GM21723 (cell line): ENCODE data around the gene BGN.
A peak's percentile ranks its signal among the peaks of the same experiment; 100 is the strongest.

Source experiments
- ATAC-seq: cut with Tn5 transposase; IDR thresholded peaks from one replicate; pipeline ENCODE4 v1.9.1; 2021; ENCODE audit warnings: mild to moderate bottlenecking, moderate library complexity; ENCODE audit not compliant: unreplicated experiment

Gene BGN

DNA sequence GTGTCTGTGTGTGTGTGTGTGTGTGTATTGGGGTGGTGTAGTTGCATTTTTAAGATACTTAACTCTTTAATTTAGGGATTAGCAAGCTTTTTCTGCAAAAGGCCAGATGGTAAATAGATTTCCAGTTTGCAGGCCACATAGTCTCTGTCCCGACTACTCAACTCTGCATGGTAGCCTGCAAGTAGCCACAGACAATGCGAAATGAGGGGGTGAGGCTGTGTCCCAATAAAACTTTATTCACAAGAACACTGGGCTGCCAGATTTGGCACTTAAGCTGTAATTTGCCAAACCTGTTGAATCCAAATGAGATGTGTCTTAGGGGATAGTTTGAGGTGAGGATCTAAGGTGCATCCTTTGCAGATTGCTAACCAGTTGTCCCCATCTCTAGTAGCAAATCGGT, 29.5 kb downstream of the BGN start:
- ATAC-seq = no peak

DNA sequence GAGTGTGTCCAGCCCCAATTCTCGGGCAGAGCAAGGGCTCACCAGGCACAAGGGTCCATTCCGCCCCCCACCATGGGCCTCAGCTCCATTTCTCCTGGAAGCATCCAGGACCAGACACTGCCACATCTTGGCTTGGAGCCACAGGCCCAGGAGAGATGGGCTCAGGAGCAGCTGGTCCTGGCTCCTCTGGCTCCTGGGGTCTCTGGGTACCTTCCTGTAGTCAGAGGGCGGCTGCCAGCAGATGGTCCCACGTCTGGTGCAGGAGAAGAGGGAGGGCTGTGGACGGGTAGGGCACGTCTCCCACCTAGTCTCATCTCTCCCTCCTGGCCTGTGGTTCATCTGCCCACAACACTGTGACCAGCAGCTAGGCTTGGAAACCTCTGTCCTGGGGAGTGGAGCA, 30.7 kb downstream of the BGN start:
- no peak for ATAC-seq

DNA sequence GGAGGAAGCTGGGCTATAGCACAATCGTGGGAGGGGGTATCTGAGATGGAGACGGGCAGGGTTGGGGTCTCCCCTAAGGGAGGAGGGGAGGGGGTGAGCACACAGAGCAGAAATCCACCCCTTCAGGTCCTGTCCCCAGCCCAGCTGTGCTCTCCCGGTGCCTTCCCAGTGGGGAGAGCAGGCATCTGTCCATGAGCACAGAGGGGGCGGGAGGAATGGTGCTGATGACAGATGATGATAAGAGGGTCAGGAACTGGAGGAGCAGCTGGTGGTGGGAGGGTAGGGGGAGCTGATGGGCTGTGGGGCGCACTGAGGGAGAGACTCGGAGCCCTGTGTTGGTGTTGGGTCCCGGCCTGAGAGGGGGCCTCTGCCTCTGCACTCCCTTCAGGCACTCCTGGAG, 31.3 kb downstream of the BGN start:
- ATAC-seq = no peak

DNA sequence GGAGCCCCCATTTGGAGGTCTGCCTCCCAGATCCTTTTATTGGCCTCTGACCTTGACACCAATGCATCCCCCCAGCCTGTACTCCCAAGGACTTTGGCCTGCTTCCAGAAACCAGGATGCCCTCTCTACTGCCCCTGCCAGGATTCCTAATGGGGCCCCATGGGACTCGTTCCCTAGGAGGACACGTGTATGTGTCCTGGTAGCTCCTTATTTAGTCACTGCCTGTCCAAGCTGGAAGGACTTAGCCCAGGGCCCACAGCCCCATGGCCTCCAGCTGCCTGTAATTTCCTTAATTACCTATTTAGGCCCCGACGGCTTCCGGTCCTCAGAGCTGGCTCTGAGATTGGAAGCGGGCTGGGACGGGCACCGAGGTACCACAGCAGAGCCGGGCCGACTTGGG, 32.0 kb downstream of the BGN start:
- no peak for ATAC-seq

DNA sequence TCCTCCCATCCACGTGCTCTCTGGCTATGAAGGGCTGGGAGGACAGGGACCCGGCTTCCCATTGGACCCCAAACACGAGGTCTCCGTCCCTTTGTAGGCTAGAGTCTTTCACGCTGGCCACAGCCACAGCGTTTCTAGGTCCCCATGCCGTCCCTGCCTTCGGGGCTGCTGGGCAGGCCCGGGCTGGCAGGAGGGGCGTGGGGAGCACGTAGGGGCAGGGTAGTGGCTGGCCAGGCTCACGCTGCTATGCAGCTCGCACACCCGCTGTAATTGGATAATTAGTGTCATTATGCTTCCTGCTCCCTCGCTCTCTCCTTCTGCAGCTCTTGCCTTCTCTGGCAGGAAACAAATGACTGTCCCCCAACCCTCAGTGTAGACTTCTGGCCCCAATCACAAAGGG, 32.4 kb downstream of the BGN start:
- no peak for ATAC-seq

DNA sequence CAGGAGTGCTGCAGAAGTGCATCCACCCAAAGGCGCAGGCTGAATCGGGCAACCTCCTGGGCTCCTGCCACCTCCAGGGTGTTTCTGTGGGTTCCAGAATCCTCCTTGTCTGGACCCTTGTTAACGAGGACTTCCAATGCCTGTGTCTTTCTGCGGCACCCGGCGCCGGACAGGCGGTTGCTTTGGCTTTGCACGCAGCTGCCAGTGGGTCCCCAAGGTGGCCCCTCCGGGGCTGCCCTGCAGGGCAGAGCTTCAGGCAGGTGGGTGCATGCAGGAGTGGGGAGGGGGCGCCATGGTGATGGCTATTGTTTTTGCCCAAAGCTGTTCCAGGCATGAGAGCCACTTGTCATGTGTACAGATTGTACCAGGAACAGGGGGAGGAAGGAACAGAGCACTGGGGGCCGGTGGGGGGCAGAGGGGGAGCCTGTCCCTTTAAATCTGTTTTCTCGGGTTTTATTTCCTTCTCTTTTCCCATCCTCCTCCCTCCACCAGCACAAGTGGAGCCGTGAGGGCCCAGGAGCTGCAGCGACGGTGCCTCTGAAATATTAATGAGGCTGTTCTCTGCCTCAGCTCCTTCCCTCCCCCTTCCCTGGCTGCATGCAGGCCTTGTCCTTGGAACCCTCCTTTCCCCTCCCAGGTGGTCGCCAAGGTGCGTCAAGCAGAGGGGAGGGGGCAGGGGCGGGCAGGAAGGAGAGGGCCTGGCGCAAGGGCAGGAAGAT, 35.8 kb downstream of the BGN start:
- no peak for ATAC-seq

DNA sequence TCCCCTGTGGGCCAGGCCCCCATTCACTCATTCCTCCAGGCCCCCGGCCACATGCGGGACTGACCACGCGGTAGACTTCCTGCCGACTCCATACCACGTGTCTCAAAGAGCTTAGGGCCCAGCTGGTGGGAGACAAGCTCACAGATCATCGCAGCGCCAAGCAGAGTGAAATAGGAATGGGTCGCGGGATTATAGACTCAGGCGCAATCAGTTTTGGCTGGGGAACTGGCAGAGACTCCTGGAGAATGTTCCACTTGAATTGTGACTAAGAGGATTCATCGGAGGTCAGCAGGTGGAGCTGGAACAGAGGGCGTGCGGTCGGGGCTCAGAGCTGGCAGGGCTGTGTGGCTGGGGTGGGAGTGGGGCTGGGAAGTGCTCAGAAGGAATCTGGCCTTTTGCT, 38.3 kb downstream of the BGN start:
- no peak for ATAC-seq

DNA sequence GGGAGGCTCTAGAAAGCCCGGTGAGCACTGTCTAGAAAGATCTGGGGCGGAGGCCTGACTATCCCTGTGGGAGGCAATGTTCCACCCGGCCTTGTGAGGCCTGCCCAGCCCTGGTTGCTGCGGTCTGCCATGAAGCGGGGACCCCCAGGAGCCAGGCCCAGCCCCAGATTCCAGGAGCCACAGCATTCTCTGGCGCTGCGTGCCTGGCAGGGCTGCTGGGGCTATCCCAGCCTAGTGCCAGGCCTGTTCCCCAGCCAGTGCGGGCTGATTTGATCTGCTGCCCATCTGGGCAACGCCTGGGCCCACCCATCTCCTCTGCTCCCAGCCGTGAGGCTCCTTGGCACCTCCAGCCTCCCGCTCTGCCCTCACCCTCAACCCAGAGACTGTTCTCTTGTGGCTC, 42.3 kb downstream of the BGN start:
- no peak for ATAC-seq

DNA sequence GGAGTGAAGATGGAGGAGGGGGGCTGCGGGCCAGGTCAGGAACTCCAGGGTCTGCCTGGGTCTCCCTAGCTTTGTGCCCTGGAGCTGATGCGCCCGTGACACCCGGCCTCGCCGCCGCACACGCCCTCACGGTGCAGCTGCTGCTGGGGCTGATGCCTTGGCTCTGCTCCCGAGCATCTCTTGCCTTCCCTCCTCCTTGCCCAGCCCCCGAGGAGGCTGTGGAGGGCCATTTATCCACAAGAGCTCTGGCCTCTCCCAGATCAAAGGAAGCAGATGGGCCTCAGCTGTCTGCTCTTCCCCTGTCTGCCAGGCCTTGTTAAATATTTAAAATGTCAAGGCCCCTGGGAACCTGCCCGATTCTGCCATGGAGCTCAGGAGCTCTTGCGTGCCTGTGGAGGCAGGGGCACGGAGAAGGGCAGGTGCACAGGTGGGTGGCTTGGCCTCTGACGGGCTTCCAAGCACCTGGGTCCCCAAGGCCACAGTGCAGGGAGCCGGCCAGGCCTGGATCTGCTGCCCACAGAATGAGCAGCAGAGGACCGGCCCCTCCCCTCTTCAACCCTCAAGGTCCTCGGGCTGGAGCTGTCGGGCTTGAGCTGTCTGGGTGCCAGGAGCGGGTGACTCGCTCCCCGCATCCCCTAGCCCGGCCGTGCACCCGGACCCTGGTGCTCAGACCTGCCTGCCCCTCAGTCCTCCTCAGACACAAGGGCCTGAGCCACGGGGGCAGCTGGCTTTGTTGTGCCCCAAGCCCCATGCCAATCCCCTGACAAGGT, 42.9 kb downstream of the BGN start:
- no peak for ATAC-seq

DNA sequence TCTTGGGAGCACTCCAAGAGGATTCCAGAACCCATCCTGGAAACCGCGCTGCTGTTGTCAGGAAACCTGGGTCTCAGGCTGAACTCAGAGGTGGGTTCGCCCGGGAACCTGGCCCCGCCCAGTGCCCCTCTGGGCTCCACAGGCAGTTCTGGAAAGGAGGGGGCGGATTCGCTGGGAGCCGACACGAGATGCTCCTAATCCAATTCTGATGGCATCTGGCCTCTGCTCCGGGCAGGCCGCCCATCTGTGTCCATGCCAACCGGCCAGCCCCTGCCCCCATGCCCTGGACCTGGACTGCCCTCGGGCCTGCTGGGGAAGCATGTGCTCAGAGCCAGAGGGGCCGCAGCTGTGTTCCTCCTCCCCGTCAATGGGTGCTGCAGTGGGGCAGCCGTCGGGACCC, 43.6 kb downstream of the BGN start:
- no peak for ATAC-seq

DNA sequence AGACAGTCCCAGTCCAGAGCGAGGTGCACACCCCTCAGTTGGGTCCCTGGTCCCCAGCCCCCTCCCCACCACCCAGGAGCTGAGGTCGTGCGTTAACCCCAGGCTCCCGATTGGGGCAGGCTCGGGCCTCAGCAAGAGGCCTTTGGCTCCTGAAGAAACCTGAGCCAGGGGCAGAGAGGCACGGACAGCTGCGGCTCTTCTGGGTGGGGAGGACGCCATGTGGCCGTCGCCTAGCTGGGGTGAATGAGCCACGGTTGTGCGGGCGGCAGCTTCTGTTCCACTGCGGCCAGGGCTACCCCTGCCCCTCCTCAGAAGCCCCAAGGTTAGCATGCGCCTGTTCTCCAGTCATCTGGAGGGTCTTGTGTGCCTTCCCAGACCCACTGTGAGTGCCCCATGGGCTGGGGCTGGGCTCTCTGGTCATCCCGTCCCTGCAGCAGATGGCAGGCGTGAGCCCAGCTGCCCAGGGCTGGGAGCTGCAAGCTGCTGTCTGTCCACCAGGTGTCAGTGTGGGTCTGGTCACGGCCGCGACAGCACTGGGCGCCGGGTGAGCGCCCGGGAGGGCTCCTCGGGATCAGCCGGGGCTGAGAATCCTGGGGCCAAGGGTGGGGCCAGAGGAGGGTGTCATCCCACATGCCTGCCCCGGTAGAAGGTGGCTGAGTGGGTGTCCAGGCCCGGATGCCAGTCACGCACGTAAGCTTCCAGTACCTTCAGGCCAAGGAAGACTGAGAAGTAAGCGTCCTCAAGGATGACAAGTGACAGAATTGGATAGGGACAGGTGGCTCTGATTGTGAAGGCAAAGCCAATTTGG, 44.6 kb downstream of the BGN start:
- ATAC-seq = peak; percentile 80

DNA sequence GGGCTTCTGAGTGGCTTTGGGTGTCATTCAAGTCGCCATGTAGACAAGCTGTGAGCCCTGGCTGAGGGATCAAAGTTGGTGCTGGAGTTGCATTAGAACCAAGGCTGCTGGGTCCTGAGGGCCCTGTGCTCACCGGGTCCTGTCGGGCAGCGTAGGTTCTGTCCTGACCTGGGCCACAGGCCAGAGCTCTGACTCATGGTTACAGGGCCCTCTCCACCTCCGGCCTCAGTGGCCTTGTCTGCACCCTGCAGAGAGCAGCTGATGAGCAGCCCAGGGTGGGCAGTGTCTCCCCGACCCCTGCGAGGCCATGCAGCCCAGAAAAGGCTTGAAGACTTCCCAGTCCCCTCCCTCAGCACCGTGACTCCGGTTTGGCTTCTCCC, 45.2 kb downstream of the BGN start:
- no peak for ATAC-seq

DNA sequence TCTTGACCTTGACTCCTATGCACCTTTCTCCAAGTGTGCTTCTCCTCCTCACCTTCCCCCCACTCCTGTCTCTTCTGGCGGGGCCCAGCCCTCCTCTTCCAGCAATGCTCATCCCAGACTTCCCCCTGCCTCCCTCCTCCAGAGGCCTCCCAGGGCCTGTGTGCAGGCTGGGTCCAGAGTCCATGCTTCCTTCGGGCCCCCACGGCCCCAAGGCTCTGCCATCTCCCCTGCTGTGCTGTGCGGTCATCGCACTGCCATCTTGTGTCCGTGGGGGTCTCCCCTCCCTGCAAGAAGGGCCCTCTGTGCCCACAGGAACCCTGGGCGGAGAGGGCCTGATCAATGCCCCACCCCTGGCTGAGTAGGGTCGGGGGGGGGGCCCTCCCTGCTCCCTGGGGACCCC, 49.9 kb downstream of the BGN start:
- no peak for ATAC-seq

DNA sequence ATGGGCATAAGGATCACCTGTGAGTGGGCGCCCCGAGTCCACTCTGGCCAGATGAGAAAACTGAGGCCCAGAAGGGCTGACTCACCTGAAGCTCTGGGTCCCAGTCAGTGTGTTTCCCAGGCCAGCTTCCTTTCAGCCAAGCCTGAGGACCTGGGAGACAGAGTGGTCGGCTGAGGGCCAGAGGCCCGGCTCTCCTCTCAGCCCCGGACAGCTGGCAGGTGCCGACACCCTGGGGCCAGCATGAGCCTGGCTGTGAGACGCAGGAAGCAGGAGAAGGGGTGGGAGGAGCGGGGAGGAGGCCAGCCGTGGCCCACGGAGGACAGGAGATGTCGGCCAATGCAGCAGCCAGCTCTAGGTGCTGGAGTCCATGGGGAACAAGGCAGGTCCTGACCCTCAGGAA, 51.6 kb downstream of the BGN start:
- no peak for ATAC-seq

DNA sequence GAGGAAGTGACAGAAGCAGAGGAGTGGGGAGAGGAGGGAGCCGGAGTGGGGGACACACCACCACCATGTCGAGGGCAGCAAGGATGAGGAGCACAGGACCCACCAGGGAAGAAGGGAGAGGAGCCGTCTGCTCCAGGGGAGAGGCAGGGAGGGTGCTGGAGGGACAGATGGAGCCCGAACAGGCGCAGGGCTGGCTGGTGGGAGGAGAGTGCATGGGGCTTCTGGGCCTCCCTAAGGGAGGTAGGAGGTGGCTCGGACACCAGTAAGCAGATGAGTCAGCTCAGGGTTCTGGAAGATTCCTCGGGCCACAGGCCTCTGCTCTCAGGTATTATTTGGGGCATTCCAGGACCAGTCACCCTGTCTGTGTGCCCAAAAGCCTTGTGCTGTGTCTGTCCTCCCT, 52.4 kb downstream of the BGN start:
- no peak for ATAC-seq

DNA sequence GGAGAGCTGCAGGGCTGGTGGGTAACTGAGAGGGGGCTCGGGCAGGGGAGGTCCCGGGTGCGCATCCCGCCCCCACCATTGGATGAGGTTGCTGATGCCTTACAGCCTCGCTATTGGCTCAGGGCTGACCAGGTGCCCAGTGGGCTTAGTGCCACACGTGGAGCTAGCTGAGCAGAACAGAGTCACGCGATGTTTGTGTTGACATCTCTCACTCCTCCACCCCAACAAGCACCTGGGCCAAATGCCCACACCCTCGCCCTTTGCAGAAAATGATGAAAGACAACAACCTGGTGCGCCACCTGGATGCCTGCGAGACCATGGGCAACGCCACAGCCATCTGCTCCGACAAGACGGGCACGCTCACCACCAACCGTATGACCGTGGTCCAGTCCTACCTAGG, 54.5 kb downstream of the BGN start:
- ATAC-seq = no peak

DNA sequence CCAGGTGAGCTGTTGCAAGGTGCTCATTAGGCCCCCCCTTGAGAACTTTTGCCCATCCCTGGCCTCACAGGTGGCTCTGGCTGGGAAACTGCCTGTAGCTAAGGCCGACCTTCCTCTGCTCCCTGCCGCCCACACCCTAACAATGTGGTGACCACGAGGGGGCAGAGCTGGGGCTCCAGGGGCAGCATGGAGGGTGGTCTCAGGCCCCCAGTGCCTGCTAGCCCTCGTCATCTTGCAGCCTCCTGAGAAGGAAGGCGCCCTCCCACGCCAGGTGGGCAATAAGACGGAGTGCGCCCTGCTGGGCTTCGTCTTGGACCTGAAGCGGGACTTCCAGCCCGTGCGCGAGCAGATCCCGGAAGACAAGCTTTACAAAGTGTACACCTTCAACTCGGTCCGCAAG, 55.0 kb downstream of the BGN start:
- ATAC-seq = no peak

DNA sequence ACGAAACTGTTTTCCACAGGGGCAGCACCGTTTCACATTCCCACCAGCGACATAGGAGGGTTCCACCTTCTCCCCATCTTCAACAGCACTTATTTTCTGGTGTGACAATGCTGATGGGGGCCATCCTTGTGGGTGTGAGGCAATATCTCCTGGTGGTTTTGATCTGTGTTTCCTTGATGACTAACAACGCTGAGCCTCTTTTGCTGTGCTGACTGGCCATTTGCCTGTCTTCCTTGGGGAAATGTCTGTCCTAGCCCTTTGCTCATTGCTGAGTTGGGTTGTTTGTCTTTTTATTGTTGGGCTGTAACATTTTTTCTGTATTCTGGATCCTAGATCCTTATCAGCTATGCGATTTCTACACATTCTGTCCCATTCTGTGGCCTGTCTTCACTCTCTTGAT, 56.4 kb downstream of the BGN start:
- no peak for ATAC-seq

DNA sequence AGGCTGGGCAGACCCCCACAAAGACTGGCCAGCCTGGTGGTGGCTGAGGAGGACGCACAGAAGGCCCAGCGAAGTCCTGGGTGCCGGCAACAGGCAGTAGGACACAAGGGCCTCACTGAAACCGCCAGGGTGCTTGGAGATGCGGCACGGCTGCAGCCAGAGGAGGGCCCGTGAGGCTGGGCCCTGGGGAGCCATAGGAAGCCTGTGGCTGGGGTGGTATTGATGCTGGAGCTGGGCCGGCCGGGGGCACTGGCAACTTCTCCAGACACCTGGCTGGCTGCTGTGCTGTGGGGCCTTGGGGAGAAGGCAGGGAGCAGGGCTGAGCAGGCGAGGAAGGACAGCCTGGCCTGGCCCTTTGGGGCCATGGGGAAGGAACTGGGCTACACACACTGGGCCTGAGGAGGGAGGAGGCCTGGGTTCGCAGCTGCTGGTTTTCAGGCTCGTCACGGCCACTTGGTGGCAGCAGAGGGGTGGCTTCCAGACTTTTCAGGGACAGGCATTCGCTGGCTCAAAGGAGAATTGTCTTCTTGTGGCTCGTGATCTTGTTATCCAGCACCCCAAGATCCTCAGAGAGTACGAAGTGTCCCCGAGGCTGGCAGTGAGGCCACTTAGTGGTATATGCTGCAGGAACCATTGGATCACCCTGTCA, 59.9 kb downstream of the BGN start:
- ATAC-seq = no peak

DNA sequence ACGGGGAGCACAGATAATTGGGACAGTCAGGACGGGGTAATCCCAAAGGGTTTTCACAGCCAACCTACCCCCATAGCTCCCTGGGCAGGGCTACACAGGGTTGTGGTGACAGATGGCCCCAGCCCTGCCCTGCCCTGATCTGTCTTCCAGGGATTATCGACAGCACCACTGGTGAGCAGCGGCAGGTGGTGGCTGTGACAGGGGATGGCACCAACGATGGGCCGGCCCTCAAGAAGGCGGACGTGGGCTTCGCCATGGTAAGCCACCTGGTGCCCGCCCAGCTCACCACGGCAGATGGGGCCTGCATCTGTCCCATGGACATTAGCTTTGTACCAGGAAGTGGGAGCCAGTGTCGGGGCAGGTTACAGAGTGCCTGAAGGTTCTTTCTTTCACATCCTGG, 62.0 kb downstream of the BGN start:
- ATAC-seq = no peak

DNA sequence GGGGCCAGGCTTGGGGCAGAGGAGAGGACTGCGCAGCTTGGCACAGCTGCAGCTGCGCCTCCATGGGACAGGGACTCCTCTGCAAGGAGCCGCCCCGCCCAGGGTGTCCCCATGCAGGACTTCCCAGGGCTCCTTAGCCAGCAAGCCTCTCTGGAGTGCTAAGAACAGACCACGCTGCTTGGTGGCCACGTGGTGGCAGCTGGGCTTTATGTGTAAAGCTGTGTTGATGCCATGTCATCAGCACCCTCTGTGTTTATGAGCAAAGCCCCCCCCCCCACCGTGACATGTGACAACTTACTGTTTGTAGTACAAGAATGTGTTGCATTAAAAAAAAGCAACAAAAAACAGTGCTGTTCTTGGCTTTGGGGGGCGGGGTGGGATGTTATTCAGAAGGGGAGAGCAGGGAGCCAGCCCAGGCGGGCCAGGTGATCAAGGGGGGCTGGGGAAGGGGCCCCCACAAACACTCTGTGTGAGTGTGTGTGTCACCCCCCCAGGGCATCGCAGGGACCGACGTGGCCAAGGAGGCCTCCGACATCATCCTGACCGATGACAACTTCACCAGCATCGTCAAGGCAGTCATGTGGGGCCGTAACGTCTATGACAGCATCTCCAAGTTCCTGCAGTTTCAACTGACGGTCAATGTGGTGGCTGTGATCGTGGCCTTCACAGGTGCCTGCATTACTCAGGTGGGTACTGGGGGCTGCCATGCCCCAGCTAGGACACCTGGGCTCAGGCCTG, 63.0 kb downstream of the BGN start:
- ATAC-seq = no peak
